DOHH2 (cell line): Measurements from ENCODE around the gene SPAG16.

Experiments used
- H3F3A ChIP-seq: fragments of 200-600 bp; sonication (generic), shearing (Covaris generic); 2 replicates; pipeline ENCODE4 v1.6.0; 2016; ENCODE audit warnings: antibody characterized with exemption, mild to moderate bottlenecking; ENCODE audit not compliant: control insufficient read depth, insufficient read depth
- H3K27ac ChIP-seq: fragments of 200-600 bp; sonication (generic); 2 replicates; pipeline ENCODE4 v1.5.1; 2014; ENCODE audit warnings: low read depth, mild to moderate bottlenecking, low read length, moderate library complexity
- H3K27me3 ChIP-seq: fragments of 200-600 bp; sonication (generic); 2 replicates; pipeline ENCODE4 v1.6.1; 2014; ENCODE audit warnings: mild to moderate bottlenecking, low read length, mixed read lengths; ENCODE audit not compliant: control insufficient read depth
- H3K36me3 ChIP-seq: fragments of 200-600 bp; sonication (generic); 2 replicates; pipeline ENCODE4 v1.6.1; 2014; ENCODE audit warnings: mild to moderate bottlenecking, low read length, moderate library complexity, mixed read lengths; ENCODE audit not compliant: control insufficient read depth
- H3K4me1 ChIP-seq: fragments of 200-600 bp; sonication (generic); 2 replicates; pipeline ENCODE4 v1.6.1; 2014; ENCODE audit warnings: mild to moderate bottlenecking, low read length, mixed read lengths; ENCODE audit not compliant: control insufficient read depth
- H3K4me2 ChIP-seq: fragments of 200-600 bp; sonication (generic); 2 replicates; pipeline ENCODE4 v1.6.0; 2014; ENCODE audit warnings: mild to moderate bottlenecking, low read length, moderate library complexity
- H3K4me3 ChIP-seq: fragments of 200-600 bp; sonication (generic); 2 replicates; pipeline ENCODE4 v1.5.1; 2014; ENCODE audit warnings: mild to moderate bottlenecking, low read length, mixed read lengths
- H3K79me2 ChIP-seq: fragments of 200-600 bp; sonication (generic); 2 replicates; pipeline ENCODE4 v1.6.1; 2014; ENCODE audit warnings: mild to moderate bottlenecking, low read length, mixed read lengths; ENCODE audit not compliant: control insufficient read depth
- H3K9me2 ChIP-seq: fragments of 200-600 bp; sonication (generic); replicated peaks from 2 replicates; pipeline ENCODE4 v1.6.1; 2014; ENCODE audit warnings: mild to moderate bottlenecking, low read length, mixed read lengths; ENCODE audit not compliant: control insufficient read depth
- H3K9me3 ChIP-seq: fragments of 200-600 bp; sonication (generic); 2 replicates; pipeline ENCODE4 v1.6.1; 2014; ENCODE audit warnings: antibody characterized with exemption, low read length, mixed read lengths; ENCODE audit not compliant: control insufficient read depth, insufficient read depth
- H4K20me1 ChIP-seq: fragments of 200-600 bp; sonication (generic); 2 replicates; pipeline ENCODE4 v1.6.0; 2014; ENCODE audit warnings: low read depth, mild to moderate bottlenecking, antibody characterized with exemption, low read length, moderate library complexity; ENCODE audit not compliant: control insufficient read depth, insufficient read depth
- CTCF ChIP-seq: fragments of 200-600 bp; sonication (generic); IDR thresholded peaks from one replicate; pipeline ENCODE4 v1.5.1; 2014; ENCODE audit warnings: antibody characterized with exemption, mild to moderate bottlenecking, low read depth, low read length; ENCODE audit not compliant: poor library complexity, severe bottlenecking
- EZH2phosphoT487 ChIP-seq: fragments of 200-600 bp; sonication (generic); IDR thresholded peaks from 2 replicates; pipeline ENCODE4 v1.6.1; 2017; ENCODE audit warnings: borderline replicate concordance, mild to moderate bottlenecking, antibody characterized with exemption, low read length, moderate library complexity, mixed read lengths

Gene SPAG16

DNA sequence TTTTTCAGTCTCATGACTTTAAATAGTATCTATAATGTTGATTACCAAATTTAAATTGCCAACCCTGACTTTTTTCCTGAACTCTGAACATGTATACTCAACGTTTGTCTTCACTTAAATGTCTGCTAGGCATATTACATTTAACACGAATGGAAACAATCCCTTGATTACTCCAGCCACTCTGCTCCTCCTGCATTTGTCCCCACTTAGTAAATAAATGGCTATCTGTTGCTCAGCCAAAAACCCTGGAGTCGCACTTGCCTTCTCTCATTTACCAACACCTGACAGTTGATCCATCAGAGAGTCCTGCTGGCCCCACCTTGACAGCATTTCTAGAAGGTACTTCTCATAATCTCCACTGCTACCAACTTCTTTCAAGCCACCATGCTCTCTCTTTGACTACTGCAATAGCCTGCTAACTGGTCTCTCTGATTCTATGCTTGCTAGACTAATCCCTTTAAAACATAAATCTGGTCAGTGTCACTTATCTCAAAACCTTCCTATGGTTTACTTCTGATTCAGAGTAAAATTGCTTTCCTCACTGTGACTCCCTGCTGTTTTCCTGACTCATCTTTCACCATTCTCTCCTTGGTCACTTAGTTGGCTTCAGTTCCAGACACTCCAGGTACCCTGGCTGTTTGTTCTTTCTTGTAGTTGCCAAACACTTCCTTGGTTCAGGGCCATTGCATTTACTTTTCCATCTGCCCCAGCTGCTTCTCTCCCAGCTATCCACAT lies 31.9 kb downstream of the SPAG16 start:
- Histone ChIP-seq H3K4me1 (no peaks in the 10 kb centered on the region), H4K20me1 (no peaks in the 10 kb centered on the region), H3F3A (no peaks in the 10 kb centered on the region), H3K9me3 (no peaks in the 10 kb centered on the region), H3K9me2 (no peaks in the 10 kb centered on the region), H3K36me3 (0 out of 2 replicates have a peak, but pooled peaks cover 2% of the 10 kb centered on the region), H3K27me3 (no peaks in the 10 kb centered on the region), H3K4me2 (no peak overlapping the region), H3K79me2 (no peaks in the 10 kb centered on the region), H3K27ac (no peak overlapping the region), H3K4me3 (no peak overlapping the region)
- no peak for TF ChIP-seq CTCF
- TF ChIP-seq EZH2phosphoT487 = no peak

DNA sequence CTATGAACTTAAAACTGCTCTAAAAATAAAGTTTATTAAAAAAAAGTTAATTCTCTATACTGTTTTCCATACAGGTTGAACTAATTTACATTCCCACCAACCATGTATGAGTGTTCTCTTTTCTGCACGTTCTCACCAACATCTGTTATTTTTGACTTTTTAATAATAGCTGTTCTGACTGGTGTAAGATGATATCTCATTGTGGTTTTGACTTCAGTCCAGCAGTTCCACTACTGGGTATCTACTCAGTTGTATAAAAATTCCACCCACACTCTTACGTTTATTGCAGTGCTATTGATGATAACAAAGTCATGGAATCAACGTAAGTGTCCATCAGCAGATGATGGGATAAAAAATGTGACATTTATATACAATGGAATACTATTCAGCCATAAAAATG lies 33.7 kb downstream of the SPAG16 start:
- no peaks in the 10 kb centered on the region for H3K79me2 ChIP-seq
- no peaks in the 10 kb centered on the region for H3K9me2 ChIP-seq
- no peaks in the 10 kb centered on the region for H4K20me1 ChIP-seq
- no peak overlapping the region for H3K27ac ChIP-seq
- H3K36me3 ChIP-seq = 0 out of 2 replicates have a peak, but pooled peaks cover 2% of the 10 kb centered on the region
- H3K27me3 ChIP-seq = no peaks in the 10 kb centered on the region
- H3F3A ChIP-seq = no peaks in the 10 kb centered on the region
- TF ChIP-seq CTCF (no peak), EZH2phosphoT487 (no peak)
- no peak overlapping the region for H3K4me3 ChIP-seq
- H3K9me3 ChIP-seq = no peaks in the 10 kb centered on the region
- no peaks in the 10 kb centered on the region for H3K4me1 ChIP-seq
- H3K4me2 ChIP-seq = no peak overlapping the region

GRCh38 chr2:213320604-213321003 lies 36.3 kb downstream of the SPAG16 start:
- H3K4me2 ChIP-seq = no peak overlapping the region
- no peaks in the 10 kb centered on the region for H3K79me2 ChIP-seq
- no peak for TF ChIP-seq CTCF
- TF ChIP-seq EZH2phosphoT487 = no peak
- no peaks in the 10 kb centered on the region for H3K9me2 ChIP-seq
- no peak overlapping the region for H3K4me3 ChIP-seq
- H3K4me1 ChIP-seq = no peaks in the 10 kb centered on the region
- no peaks in the 10 kb centered on the region for H4K20me1 ChIP-seq
- H3F3A ChIP-seq = no peaks in the 10 kb centered on the region
- H3K27me3 ChIP-seq = no peaks in the 10 kb centered on the region
- H3K27ac ChIP-seq = no peak overlapping the region
- H3K36me3 ChIP-seq = 0 out of 2 replicates have a peak, but pooled peaks cover 2% of the 10 kb centered on the region
- H3K9me3 ChIP-seq = no peaks in the 10 kb centered on the region
